Neural cell (in vitro differentiated cells): ENCODE results near the gene KLHL30. TPM values are rescaled to one million over a fixed set of nuclear protein-coding genes. Genes with fewer than 3 reads are reported as not detected.
"Not testable (repeated sequence)": the region's sequence is repeated elsewhere in the genome, so short reads cannot be mapped to it uniquely, and the experiment has no call there.

ENCODE experiments used
- H2AFZ ChIP-seq: fragments of 200-600, 300-800 bp; sonication (generic), shearing (Covaris generic); 2 replicates; pipeline ENCODE4 v1.6.0; 2014; ENCODE audit warnings: low read depth, mild to moderate bottlenecking, antibody characterized with exemption, low read length, moderate library complexity
- H3F3A ChIP-seq: fragments of 200-600 bp; shearing (Covaris generic); 2 replicates; pipeline ENCODE4 v1.6.1; 2016; ENCODE audit warnings: mild to moderate bottlenecking, moderate library complexity, mixed read lengths, antibody characterized with exemption, low read length; ENCODE audit not compliant: insufficient read depth, poor library complexity, severe bottlenecking
- H3K27ac ChIP-seq: fragments of 200-600, 300-800 bp; sonication (generic), shearing (Covaris generic); 2 replicates; pipeline ENCODE4 v1.5.1; 2014; ENCODE audit warnings: mild to moderate bottlenecking, low read length, moderate library complexity
- H3K27me3 ChIP-seq: fragments of 300-800, 200-600 bp; sonication (generic), shearing (Covaris generic); 2 replicates; pipeline ENCODE4 v1.6.0; 2014; ENCODE audit warnings: mild to moderate bottlenecking, low read depth, low read length, moderate library complexity; ENCODE audit not compliant: insufficient read depth
- H3K36me3 ChIP-seq: fragments of 300-800, 200-600 bp; sonication (generic), shearing (Covaris generic); 2 replicates; pipeline ENCODE4 v1.5.1; 2014; ENCODE audit warnings: mild to moderate bottlenecking, antibody characterized with exemption, low read length, moderate library complexity; ENCODE audit not compliant: insufficient read depth
- H3K4me2 ChIP-seq: fragments of 300-800, 200-600 bp; sonication (generic), shearing (Covaris generic); 2 replicates; pipeline ENCODE4 v1.6.0; 2014; ENCODE audit warnings: mild to moderate bottlenecking, low read length
- H3K4me3 ChIP-seq: fragments of 300-800, 200-600 bp; sonication (generic), shearing (Covaris generic); 2 replicates; pipeline ENCODE4 v1.5.1; 2014; ENCODE audit warnings: mild to moderate bottlenecking, low read length, moderate library complexity
- H3K79me2 ChIP-seq: fragments of 200-600 bp; shearing (Covaris generic); replicated peaks from 2 replicates; pipeline ENCODE4 v1.6.0; 2014; ENCODE audit warnings: mild to moderate bottlenecking, low read length, moderate library complexity; ENCODE audit not compliant: insufficient read depth
- H3K9ac ChIP-seq: fragments of 300-800, 200-600 bp; sonication (generic), shearing (Covaris generic); 2 replicates; pipeline ENCODE4 v1.6.1; 2016; ENCODE audit warnings: mild to moderate bottlenecking, low read length, mixed read lengths
- H3K9me2 ChIP-seq: fragments of 200-600 bp; shearing (Covaris generic); 2 replicates; pipeline ENCODE4 v1.6.1; 2016; ENCODE audit warnings: mild to moderate bottlenecking, low read length, mixed read lengths; ENCODE audit not compliant: insufficient read depth
- H3K9me3 ChIP-seq: fragments of 200-600, 300-800 bp; sonication (generic), shearing (Covaris generic); 2 replicates; pipeline ENCODE4 v1.6.1; 2016; ENCODE audit warnings: mild to moderate bottlenecking, mixed run types, low read length, moderate library complexity, mixed read lengths
- H4K20me1 ChIP-seq: fragments of 200-600 bp; shearing (Covaris generic); 2 replicates; pipeline ENCODE4 v1.6.1; 2016; ENCODE audit warnings: mild to moderate bottlenecking, mixed run types; ENCODE audit not compliant: insufficient read depth
- EP300 ChIP-seq: fragments of 450-650 bp; conservative IDR thresholded peaks from 2 replicates; pipeline ENCODE4 v1.6.1; 2014; ENCODE audit warnings: antibody characterized with exemption, mild to moderate bottlenecking, moderate library complexity; ENCODE audit not compliant: poor library complexity, severe bottlenecking
- EZH2 ChIP-seq: fragments of 200-600, 300-800 bp; shearing (Covaris generic), sonication (generic); IDR thresholded peaks from 2 replicates; pipeline ENCODE4 v1.6.1; 2014; ENCODE audit warnings: antibody characterized with exemption, low read length, borderline replicate concordance, mild to moderate bottlenecking; ENCODE audit not compliant: insufficient read depth, poor library complexity, severe bottlenecking
- MXI1 ChIP-seq: fragments of 450-650 bp; conservative IDR thresholded peaks from 2 replicates; pipeline ENCODE4 v1.6.1; 2014; ENCODE audit warnings: antibody characterized with exemption, mild to moderate bottlenecking; ENCODE audit not compliant: poor library complexity, severe bottlenecking
- POLR2AphosphoS5 ChIP-seq: IDR thresholded peaks from 2 replicates; pipeline ENCODE4 v1.6.1; 2012
- RAD21 ChIP-seq: fragments of 450-650 bp; conservative IDR thresholded peaks from 2 replicates; pipeline ENCODE4 v1.6.1; 2014; ENCODE audit warnings: antibody characterized with exemption, mild to moderate bottlenecking, moderate library complexity
- SMC3 ChIP-seq: fragments of 450-650 bp; conservative IDR thresholded peaks from 2 replicates; pipeline ENCODE4 v1.6.1; 2014; ENCODE audit warnings: antibody characterized with exemption, mild to moderate bottlenecking, moderate library complexity; ENCODE audit not compliant: poor library complexity
- TAF1 ChIP-seq: IDR thresholded peaks from 2 replicates; pipeline ENCODE4 v1.6.1; 2012; ENCODE audit warnings: low read depth
- polyA plus RNA-seq: library from polyadenylated mRNA; depleted of rRNA; stranded (reverse); fragments of >200 nt; gene quantifications from 2 replicates; pipeline ENCODE4 v1.2.3, GENCODE V29; 2014
- TF ChIP-seq, protein P1 (sequence below): fragments of 450-650 bp; IDR thresholded peaks from 2 replicates; pipeline ENCODE4 v1.5.1; 2014; ENCODE audit warnings: antibody characterized with exemption, mild to moderate bottlenecking, moderate library complexity; ENCODE audit not compliant: poor library complexity, severe bottlenecking
- TF ChIP-seq, protein P2 (sequence below): IDR thresholded peaks from 2 replicates; pipeline ENCODE4 v1.6.1; 2012; ENCODE audit warnings: borderline replicate concordance

Gene KLHL30
- polyA plus RNA-seq, 1 donor from 2014 or later: not detected

DNA sequence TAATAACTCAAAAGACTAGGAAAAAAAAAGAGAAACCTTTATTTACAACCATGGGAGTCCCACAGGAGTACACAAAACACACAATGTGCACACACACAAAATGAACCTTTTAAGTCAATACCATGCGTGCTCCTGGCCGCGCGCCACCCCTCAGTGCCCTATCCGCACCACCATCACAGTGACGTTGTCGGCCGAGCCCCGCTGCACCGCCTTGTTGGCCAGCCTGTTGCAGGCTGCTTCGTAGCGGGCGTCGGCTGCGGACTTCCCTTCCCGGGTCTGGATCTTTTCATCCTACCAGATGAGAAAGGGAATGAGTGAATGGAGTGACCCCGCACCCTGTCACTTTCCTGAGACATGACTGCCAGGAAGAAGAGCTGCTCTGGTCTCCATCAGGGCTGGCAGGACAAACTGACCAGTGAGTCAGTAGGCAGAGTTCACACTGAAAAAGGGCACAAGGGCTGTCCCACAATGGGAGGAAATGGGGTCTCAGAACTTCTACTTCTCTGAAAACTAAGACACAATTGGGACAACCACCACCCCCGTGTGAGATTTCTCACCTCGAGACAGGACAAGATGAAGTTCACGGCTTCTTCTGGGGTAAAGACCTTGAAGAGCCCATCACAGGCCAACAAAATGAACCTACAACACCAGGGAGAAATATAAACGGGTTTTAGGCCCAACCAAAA lies 32.1 kb downstream of the KLHL30 start:
- H3K9me3 ChIP-seq: no peaks in the 10 kb centered on the region
- no peak overlapping the region for H3K4me2 ChIP-seq
- H3K4me3 ChIP-seq: no peak overlapping the region
- H3F3A ChIP-seq: no peaks in the 10 kb centered on the region
- H3K9me2 ChIP-seq: no peaks in the 10 kb centered on the region
- no peaks in the 10 kb centered on the region for H4K20me1 ChIP-seq
- H2AFZ ChIP-seq: no peak overlapping the region
- TF ChIP-seq TAF1: no peak
- TF ChIP-seq POLR2AphosphoS5: no peak
- TF ChIP-seq, protein P1, sequence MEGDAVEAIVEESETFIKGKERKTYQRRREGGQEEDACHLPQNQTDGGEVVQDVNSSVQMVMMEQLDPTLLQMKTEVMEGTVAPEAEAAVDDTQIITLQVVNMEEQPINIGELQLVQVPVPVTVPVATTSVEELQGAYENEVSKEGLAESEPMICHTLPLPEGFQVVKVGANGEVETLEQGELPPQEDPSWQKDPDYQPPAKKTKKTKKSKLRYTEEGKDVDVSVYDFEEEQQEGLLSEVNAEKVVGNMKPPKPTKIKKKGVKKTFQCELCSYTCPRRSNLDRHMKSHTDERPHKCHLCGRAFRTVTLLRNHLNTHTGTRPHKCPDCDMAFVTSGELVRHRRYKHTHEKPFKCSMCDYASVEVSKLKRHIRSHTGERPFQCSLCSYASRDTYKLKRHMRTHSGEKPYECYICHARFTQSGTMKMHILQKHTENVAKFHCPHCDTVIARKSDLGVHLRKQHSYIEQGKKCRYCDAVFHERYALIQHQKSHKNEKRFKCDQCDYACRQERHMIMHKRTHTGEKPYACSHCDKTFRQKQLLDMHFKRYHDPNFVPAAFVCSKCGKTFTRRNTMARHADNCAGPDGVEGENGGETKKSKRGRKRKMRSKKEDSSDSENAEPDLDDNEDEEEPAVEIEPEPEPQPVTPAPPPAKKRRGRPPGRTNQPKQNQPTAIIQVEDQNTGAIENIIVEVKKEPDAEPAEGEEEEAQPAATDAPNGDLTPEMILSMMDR: no peak
- no peak for TF ChIP-seq EZH2
- TF ChIP-seq MXI1: no peak
- TF ChIP-seq EP300: no peak
- no peak overlapping the region for H3K27ac ChIP-seq
- no peaks in the 10 kb centered on the region for H3K79me2 ChIP-seq
- H3K9ac ChIP-seq: no peak overlapping the region
- H3K36me3 ChIP-seq: no peaks in the 10 kb centered on the region
- H3K27me3 ChIP-seq: no peaks in the 10 kb centered on the region

DNA sequence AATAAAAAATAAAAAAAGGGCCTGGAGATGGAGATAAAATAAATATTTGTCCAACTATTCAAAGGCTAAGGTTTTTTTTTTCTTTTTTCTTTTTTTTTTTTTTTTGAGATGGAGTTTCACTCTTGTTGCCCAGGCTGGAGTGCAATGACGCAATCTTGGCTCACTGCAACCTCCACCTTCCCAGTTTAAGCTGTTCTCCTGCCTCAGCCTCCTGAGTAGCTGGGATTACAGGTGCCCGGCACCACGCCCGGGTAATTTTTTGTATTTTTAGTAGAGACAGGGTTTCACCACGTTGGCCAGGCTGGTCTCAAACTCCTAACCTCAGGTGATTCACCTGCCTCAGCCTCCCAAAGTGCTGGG lies 32.6 kb downstream of the KLHL30 start:
- not testable (repeated sequence) for H3K9me3 ChIP-seq, H3K4me3 ChIP-seq, H3K9ac ChIP-seq, H3K4me2 ChIP-seq, H3K27ac ChIP-seq, H4K20me1 ChIP-seq, H3K27me3 ChIP-seq, H2AFZ ChIP-seq, H3K9me2 ChIP-seq, H3K36me3 ChIP-seq, H3F3A ChIP-seq, H3K79me2 ChIP-seq

DNA sequence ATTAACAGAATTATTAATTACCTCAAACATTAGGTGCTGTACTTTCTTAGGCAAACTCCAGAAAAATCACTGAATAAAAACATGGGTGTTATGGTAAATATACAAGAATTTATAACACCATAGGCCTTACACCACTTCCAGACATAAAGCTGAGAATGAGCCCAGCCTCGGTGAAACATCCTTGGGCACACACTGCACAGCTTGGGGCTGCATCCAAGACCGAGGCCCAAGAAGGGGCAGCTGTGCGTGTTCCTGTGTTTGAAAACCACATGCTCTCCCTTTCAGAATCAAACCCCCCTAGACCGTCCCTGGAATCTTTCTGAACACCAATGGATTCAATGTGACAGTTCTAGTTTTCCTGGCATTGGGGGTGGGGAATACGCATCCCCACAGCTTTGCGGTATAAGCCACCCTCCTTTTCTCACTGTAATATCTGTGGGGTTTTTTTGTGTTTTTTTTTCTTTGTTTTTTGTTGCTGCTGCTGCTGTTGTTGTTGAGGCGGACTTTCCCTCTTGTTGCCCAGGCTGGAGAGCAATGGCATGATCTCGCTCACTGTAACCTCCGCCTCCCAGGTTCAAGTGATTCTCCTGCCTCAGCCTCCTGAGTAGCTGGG lies 33.2 kb downstream of the KLHL30 start:
- Histone ChIP-seq H3K9me3 (no peaks in the 10 kb centered on the region), H3K27ac (no peak overlapping the region), H4K20me1 (no peaks in the 10 kb centered on the region), H3K27me3 (no peaks in the 10 kb centered on the region), H3F3A (no peaks in the 10 kb centered on the region), H3K36me3 (no peaks in the 10 kb centered on the region), H3K4me3 (no peak overlapping the region), H3K4me2 (no peak overlapping the region), H2AFZ (no peak overlapping the region), H3K79me2 (no peaks in the 10 kb centered on the region), H3K9ac (no peak overlapping the region), H3K9me2 (no peaks in the 10 kb centered on the region)
- TF ChIP-seq TAF1 (no peak), EP300 (no peak), MXI1 (no peak), SMC3 (no peak), POLR2AphosphoS5 (no peak), EZH2 (no peak), RAD21 (no peak)
- TF ChIP-seq, protein P2, sequence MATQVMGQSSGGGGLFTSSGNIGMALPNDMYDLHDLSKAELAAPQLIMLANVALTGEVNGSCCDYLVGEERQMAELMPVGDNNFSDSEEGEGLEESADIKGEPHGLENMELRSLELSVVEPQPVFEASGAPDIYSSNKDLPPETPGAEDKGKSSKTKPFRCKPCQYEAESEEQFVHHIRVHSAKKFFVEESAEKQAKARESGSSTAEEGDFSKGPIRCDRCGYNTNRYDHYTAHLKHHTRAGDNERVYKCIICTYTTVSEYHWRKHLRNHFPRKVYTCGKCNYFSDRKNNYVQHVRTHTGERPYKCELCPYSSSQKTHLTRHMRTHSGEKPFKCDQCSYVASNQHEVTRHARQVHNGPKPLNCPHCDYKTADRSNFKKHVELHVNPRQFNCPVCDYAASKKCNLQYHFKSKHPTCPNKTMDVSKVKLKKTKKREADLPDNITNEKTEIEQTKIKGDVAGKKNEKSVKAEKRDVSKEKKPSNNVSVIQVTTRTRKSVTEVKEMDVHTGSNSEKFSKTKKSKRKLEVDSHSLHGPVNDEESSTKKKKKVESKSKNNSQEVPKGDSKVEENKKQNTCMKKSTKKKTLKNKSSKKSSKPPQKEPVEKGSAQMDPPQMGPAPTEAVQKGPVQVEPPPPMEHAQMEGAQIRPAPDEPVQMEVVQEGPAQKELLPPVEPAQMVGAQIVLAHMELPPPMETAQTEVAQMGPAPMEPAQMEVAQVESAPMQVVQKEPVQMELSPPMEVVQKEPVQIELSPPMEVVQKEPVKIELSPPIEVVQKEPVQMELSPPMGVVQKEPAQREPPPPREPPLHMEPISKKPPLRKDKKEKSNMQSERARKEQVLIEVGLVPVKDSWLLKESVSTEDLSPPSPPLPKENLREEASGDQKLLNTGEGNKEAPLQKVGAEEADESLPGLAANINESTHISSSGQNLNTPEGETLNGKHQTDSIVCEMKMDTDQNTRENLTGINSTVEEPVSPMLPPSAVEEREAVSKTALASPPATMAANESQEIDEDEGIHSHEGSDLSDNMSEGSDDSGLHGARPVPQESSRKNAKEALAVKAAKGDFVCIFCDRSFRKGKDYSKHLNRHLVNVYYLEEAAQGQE: no peak
- TF ChIP-seq, protein P1: no peak
